IMR-90 (cell line): ENCODE data around the gene TBXAS1. TPM values are rescaled to one million over a fixed set of nuclear protein-coding genes. Genes with fewer than 3 reads are reported as not detected.

ENCODE experiments used
- ATAC-seq: fragments of 200-7000 bp; cut with Tn5 transposase; 2 replicates; pipeline ENCODE4 v1.9.1; 2020; ENCODE audit warnings: low read depth, mild to moderate bottlenecking, moderate library complexity
- BruUV-seq: library from RNA; stranded (reverse); fragments of 400-500 nt; replicated peaks from 2 replicates; lab custom pipeline; 2021; lab: Mats Ljungman, UMichigan
- CTCF ChIA-PET: fragments of 300-600 bp; formaldehyde crosslinking; extraction: SDS; loops from one replicate; lab custom pipeline; 2021; ENCODE audit warnings: antibody characterized with exemption; lab: Yijun Ruan, JAX
- POLR2A ChIA-PET: fragments of 300-600 bp; sonication (Branson Sonifier 250); formaldehyde crosslinking; loops from one replicate; lab custom pipeline; 2022; ENCODE audit warnings: antibody characterized with exemption; ENCODE audit not compliant: unreplicated experiment; lab: Charles Lee
- DNase-seq: peaks from one replicate; pipeline ENCODE4 v3.0.0; 2013
- H2AFZ ChIP-seq: replicated peaks from 2 replicates; pipeline ENCODE3; 2013; ENCODE audit warnings: low read length, mild to moderate bottlenecking; ENCODE audit not compliant: poor library complexity
- H2AK5ac ChIP-seq: 2 replicates; pipeline ENCODE4 v1.6.1; 2013; ENCODE audit warnings: low read depth, low read length, inconsistent platforms
- H2AK9ac ChIP-seq: replicated peaks from 2 replicates; pipeline ENCODE3; 2013; ENCODE audit warnings: mild to moderate bottlenecking, low read depth, low read length, moderate library complexity; ENCODE audit not compliant: poor library complexity
- H2BK120ac ChIP-seq: 2 replicates; pipeline ENCODE4 v1.6.1; 2013; ENCODE audit warnings: low read depth, low read length, inconsistent platforms
- H2BK15ac ChIP-seq: 3 replicates; pipeline ENCODE4 v1.6.1; 2013; ENCODE audit warnings: low read depth, low read length, inconsistent platforms
- H2BK20ac ChIP-seq: 2 replicates; pipeline ENCODE4 v1.6.1; 2013; ENCODE audit warnings: low read depth, mild to moderate bottlenecking, inconsistent platforms, low read length, moderate library complexity
- H2BK5ac ChIP-seq: 2 replicates; pipeline ENCODE4 v1.6.1; 2013; ENCODE audit warnings: mild to moderate bottlenecking, low read depth, low read length, inconsistent platforms; ENCODE audit not compliant: poor library complexity, severe bottlenecking
- H3K14ac ChIP-seq: replicated peaks from 2 replicates; pipeline ENCODE4 v1.6.1; 2013; ENCODE audit warnings: low read depth, low read length, inconsistent platforms
- H3K18ac ChIP-seq: 2 replicates; pipeline ENCODE4 v1.6.1; 2013; ENCODE audit warnings: low read depth, low read length, control low read depth
- H3K23ac ChIP-seq: 2 replicates; pipeline ENCODE4 v1.6.1; 2013; ENCODE audit warnings: low read depth, low read length, inconsistent platforms
- H3K27ac ChIP-seq: 2 replicates; pipeline ENCODE4 v1.5.1; 2013; ENCODE audit warnings: mild to moderate bottlenecking, control low read depth, low read length; ENCODE audit not compliant: insufficient read depth
- H3K27me3 ChIP-seq: 2 replicates; pipeline ENCODE4 v1.6.1; 2013; ENCODE audit warnings: low read length; ENCODE audit not compliant: control insufficient read depth, insufficient read depth
- H3K36me3 ChIP-seq: 2 replicates; pipeline ENCODE4 v1.6.1; 2013; ENCODE audit warnings: low read length, mixed read lengths; ENCODE audit not compliant: control insufficient read depth, insufficient read depth
- H3K4ac ChIP-seq: 2 replicates; pipeline ENCODE4 v1.6.1; 2013; ENCODE audit warnings: low read depth, low read length, inconsistent platforms
- H3K4me1 ChIP-seq: 2 replicates; pipeline ENCODE4 v1.6.1; 2013; ENCODE audit warnings: low read length, mixed read lengths; ENCODE audit not compliant: control insufficient read depth, insufficient read depth
- H3K4me2 ChIP-seq: 2 replicates; pipeline ENCODE4 v1.6.1; 2013; ENCODE audit warnings: low read depth, mild to moderate bottlenecking, control low read depth, low read length, moderate library complexity
- H3K4me3 ChIP-seq: 2 replicates; pipeline ENCODE4 v1.5.1; 2013; ENCODE audit warnings: low read depth, mild to moderate bottlenecking, control low read depth, low read length, moderate library complexity; ENCODE audit not compliant: insufficient read depth
- H3K56ac ChIP-seq: 2 replicates; pipeline ENCODE4 v1.6.1; 2013; ENCODE audit warnings: low read length, inconsistent platforms; ENCODE audit not compliant: insufficient read depth; ENCODE audit errors: extremely low read depth
- H3K79me1 ChIP-seq, 2 experiments: 2 replicates each; pipeline ENCODE4 v1.6.1; 2013; ENCODE audit warnings: low read length in 2 of 2, inconsistent platforms in 1 of 2, low read depth in 1 of 2
- H3K9ac ChIP-seq: 2 replicates; pipeline ENCODE4 v1.6.1; 2013; ENCODE audit warnings: low read depth, low read length, control low read depth
- H3K9me1 ChIP-seq: 2 replicates; pipeline ENCODE4 v1.6.1; 2013; ENCODE audit warnings: low read length, inconsistent platforms; ENCODE audit not compliant: insufficient read depth
- H3K9me3 ChIP-seq: 2 replicates; pipeline ENCODE4 v1.6.1; 2013; ENCODE audit warnings: low read length; ENCODE audit not compliant: control insufficient read depth, insufficient read depth
- H4K20me1 ChIP-seq: 2 replicates; pipeline ENCODE4 v1.6.1; 2013; ENCODE audit warnings: low read length, inconsistent platforms; ENCODE audit not compliant: insufficient read depth
- H4K5ac ChIP-seq: 2 replicates; pipeline ENCODE4 v1.6.1; 2013; ENCODE audit warnings: mild to moderate bottlenecking, low read depth, low read length, control low read depth
- H4K8ac ChIP-seq, 2 experiments: 2 replicates each; pipeline ENCODE4 v1.6.1; 2013; ENCODE audit warnings: low read depth in 2 of 2, low read length in 2 of 2, control low read depth in 1 of 2, inconsistent platforms in 1 of 2
- H4K91ac ChIP-seq: 2 replicates; pipeline ENCODE4 v1.6.1; 2013; ENCODE audit warnings: low read depth, low read length, inconsistent platforms; ENCODE audit not compliant: insufficient read depth
- CEBPB ChIP-seq: IDR thresholded peaks from 2 replicates; pipeline ENCODE4 v1.6.1; 2012; ENCODE audit warnings: low read depth, low read length, improper control_type of control experiment
- ELK1 ChIP-seq: fragments of 150-350 bp; IDR thresholded peaks from 2 replicates; pipeline ENCODE4 v1.6.1; 2016; ENCODE audit warnings: low read depth, mild to moderate bottlenecking, low read length, moderate library complexity, borderline replicate concordance
- MAFK ChIP-seq: IDR thresholded peaks from 2 replicates; pipeline ENCODE4 v1.6.1; 2012; ENCODE audit warnings: low read depth, low read length, improper control_type of control experiment
- MAZ ChIP-seq: IDR thresholded peaks from 2 replicates; pipeline ENCODE4 v1.6.1; 2012; ENCODE audit warnings: low read depth, mild to moderate bottlenecking, low read length, improper control_type of control experiment, moderate library complexity, borderline replicate concordance
- NFE2L2 ChIP-seq: fragments of 150-350 bp; IDR thresholded peaks from 2 replicates; pipeline ENCODE4 v1.6.1; 2016; ENCODE audit warnings: low read depth, mild to moderate bottlenecking, low read length
- RFX5 ChIP-seq: IDR thresholded peaks from 2 replicates; pipeline ENCODE4 v1.8.0; 2012; ENCODE audit warnings: low read depth, mild to moderate bottlenecking, low read length, moderate library complexity
- USF2 ChIP-seq: fragments of 150-350 bp; IDR thresholded peaks from 2 replicates; pipeline ENCODE4 v1.6.1; 2017; ENCODE audit warnings: mild to moderate bottlenecking, antibody characterized with exemption, low read length, low read depth
- WGBS, 2 experiments: methylation state at CpG; one replicate each; pipeline versions ENCODE4 v1.1.5 to v1.1.7; 2013; ENCODE audit warnings: missing lambda C conversion rate in 2 of 2; ENCODE audit not compliant: insufficient read length in 1 of 2; ENCODE audit errors: extremely low coverage in 2 of 2; 5-methylcytosine and 5-hydroxymethylcytosine counted together
- dilution Hi-C: fragments of 300-500 bp; cut with HindIII; formaldehyde crosslinking; loops from one replicate; pipeline ENCODE4 v1.14.3; 2018; ENCODE audit warnings: low sequenced_read_pairs; ENCODE audit not compliant: unreplicated experiment
- in situ Hi-C: fragments of 300-500 bp; cut with MboI; formaldehyde crosslinking; loops from 3 replicates; pipeline ENCODE4 v1.14.3; 2019; ENCODE audit warnings: low sequenced_read_pairs, inconsistent platforms, mixed read lengths
- intact Hi-C: fragments of 100-400 bp; cut with micrococcal nuclease; formaldehyde crosslinking; loops from 2 replicates; pipeline ENCODE4 v1.10.0; 2022
- polyA plus RNA-seq, 3 experiments: library from polyadenylated mRNA; depleted of rRNA; stranded (reverse); fragments of >200 nt; gene quantifications; 2 replicates each; pipeline ENCODE4 v1.2.3, GENCODE V29; 2012; ENCODE audit warnings: low replicate concordance in 1 of 3
- total RNA-seq: library from RNA; depleted of rRNA; stranded (reverse); fragments of >200 nt; gene quantifications from 2 replicates; pipeline ENCODE4 v1.2.3, GENCODE V29; 2012

The TBXAS1 gene
- total and polyA plus RNA-seq, 2 of the 4 experiments (the other 2 are of a cell fraction), result 5.9 to 10.8 TPM

- Histone ChIP-seq H4K20me1 (no peaks in the 10 kb centered on the region), H3K56ac (no peak overlapping the region), H3K79me1 (peaks cover 0 to 13% of the 10 kb centered on the region in 2 experiments; a peak in 1 of 4 replicates), H2AK9ac (no peak overlapping the region), H4K5ac (no peak overlapping the region), H4K8ac (no peak overlapping the region), H3K4me2 (no peak overlapping the region), H3K27me3 (no peaks in the 10 kb centered on the region), H2BK20ac (no peak overlapping the region), H3K27ac (no peak overlapping the region), H2BK15ac (no peak overlapping the region), H3K36me3 (peaks cover 5% of the 10 kb centered on the region), H3K9me1 (no peaks in the 10 kb centered on the region), H3K4me3 (no peak overlapping the region), H2BK120ac (no peak overlapping the region), H2BK5ac (no peak overlapping the region), H3K14ac (no peak overlapping the region), H3K9me3 (no peaks in the 10 kb centered on the region), H2AK5ac (no peak overlapping the region), H3K18ac (no peak overlapping the region), H3K9ac (no peak overlapping the region), H3K4ac (no peak overlapping the region), H3K4me1 (no peaks in the 10 kb centered on the region), H3K23ac (no peak overlapping the region), H2AFZ (no peak overlapping the region), H4K91ac (no peak overlapping the region)
- no TSS peak for BruUV-seq
- intact Hi-C loops (no loop called here), in situ Hi-C loops (no loop called here), dilution Hi-C loops (no loop called here)
- POLR2A ChIA-PET, result no interaction called here
- TF ChIP-seq MAFK, result no peak
- TF ChIP-seq USF2, result no peak
- no peak for TF ChIP-seq CEBPB
- TF ChIP-seq RFX5, result no peak
- no peak for TF ChIP-seq MAZ
- no peak for TF ChIP-seq ELK1
- no peak for TF ChIP-seq NFE2L2
- ATAC-seq, result no peak
- CTCF ChIA-PET, result no interaction called here
- WGBS, 2 experiments, result 100% methylated on average over 1 of the region's 4 CpGs; no CpG with 5 or more reads in 1 of the 2 experiments
- DNase-seq, result no peak
These were observed 219.1 kb downstream of the TBXAS1 start for GRCh38 chr7:140048138-140048537.
